Occipital lobe (tissue), 2 donors: Measurements from ENCODE around the gene PCED1A. TPM values are rescaled to one million over a fixed set of nuclear protein-coding genes. Genes with fewer than 3 reads are reported as not detected.

Experiments used
- DNase-seq: peaks from one replicate; lab custom pipeline; 2025; lab: John Stamatoyannopoulos, UW
- total RNA-seq: library from RNA; depleted of rRNA; stranded (reverse); fragments of >200 nt; gene quantifications from one replicate; pipeline ENCODE4 v1.2.3, GENCODE V29; 2014

The PCED1A gene
- total RNA-seq, 1 donor from 2014 or later: 22.0 TPM

- no peak for DNase-seq
Observed at GRCh38 chr20:2804852-2805688, 35.4 kb downstream of the PCED1A start.

GRCh38 chr20:2804041-2804828 is 36.2 kb downstream of the PCED1A start:
- no peak for DNase-seq

- no peak for DNase-seq
Observed at GRCh38 chr20:2801286-2801728, 39.1 kb downstream of the PCED1A start.

GRCh38 chr20:2800521-2801285 is 39.8 kb downstream of the PCED1A start, which contains the start of gene CPXM1:
CPXM1 (minus strand) TSS chr20:2800627; CDS start chr20:2800572, 55 bp downstream.
- no peak for DNase-seq

GRCh38 chr20:2799688-2800520 is 40.6 kb downstream of the PCED1A start:
- DNase-seq: no peak

GRCh38 chr20:2799271-2799670 is 41.2 kb downstream of the PCED1A start:
- no peak for DNase-seq

- no peak for DNase-seq
Observed at GRCh38 chr20:2798814-2799213, 41.6 kb downstream of the PCED1A start.

- DNase-seq: no peak
Observed at GRCh38 chr20:2798095-2798805, 42.2 kb downstream of the PCED1A start.

- no peak for DNase-seq
Observed at GRCh38 chr20:2797136-2797983, 43.1 kb downstream of the PCED1A start.

- no peak for DNase-seq
Observed at GRCh38 chr20:2796011-2796660, 44.3 kb downstream of the PCED1A start.

GRCh38 chr20:2795451-2795850 is 45.0 kb downstream of the PCED1A start:
- no peak for DNase-seq

GRCh38 chr20:2794866-2795447 is 45.5 kb downstream of the PCED1A start:
- no peak for DNase-seq

GRCh38 chr20:2794202-2794748 is 46.2 kb downstream of the PCED1A start:
- no peak for DNase-seq

GRCh38 chr20:2793471-2793870 is 47.0 kb downstream of the PCED1A start:
- DNase-seq: no peak
